Right atrium auricular region (tissue), 2 donors: ENCODE data around the gene TRNAU1AP. TPM values are rescaled to one million over a fixed set of nuclear protein-coding genes. Genes with fewer than 3 reads are reported as not detected.
"Not testable (repeated sequence)": the region's sequence is repeated elsewhere in the genome, so short reads cannot be mapped to it uniquely, and the experiment has no call there.

Experiments
- DNase-seq: peaks from one replicate; pipeline ENCODE4 v3.0.0-alpha.2; 2019; ENCODE audit warnings: low spot score
- H3K27ac ChIP-seq, 2 donors: fragments of 200-600 bp; sonication (generic); 1 replicate in 1 of 2; 2 replicates in 1 of 2; pipeline ENCODE4 v1.5.1; 2016 to 2019
- H3K27me3 ChIP-seq, 2 donors: fragments of 200-600 bp; sonication (generic); one replicate each; pipeline versions ENCODE4 v1.5.1 to v1.6.0; 2017 to 2019
- H3K36me3 ChIP-seq: fragments of 200-600 bp; sonication (generic); one replicate; pipeline ENCODE4 v1.5.1; 2016
- H3K4me1 ChIP-seq, 2 donors: fragments of 200-600 bp; sonication (generic); one replicate each; pipeline versions ENCODE4 v1.5.1 to v1.6.0; 2017 to 2019
- H3K4me3 ChIP-seq, 2 donors: fragments of 200-600 bp; sonication (generic); 1 replicate in 1 of 2; 2 replicates in 1 of 2; pipeline ENCODE4 v1.5.1; 2017 to 2019; ENCODE audit warnings: mild to moderate bottlenecking in 1 of 2, moderate library complexity in 1 of 2
- H3K9me3 ChIP-seq, 2 donors: fragments of 200-600 bp; sonication (generic); one replicate each; pipeline ENCODE4 v1.5.1; 2019
- total RNA-seq, 2 donors: library from RNA; depleted of rRNA; stranded (reverse); fragments of >200 nt; gene quantifications; one replicate each; pipeline ENCODE4 v1.1.0, GENCODE V29; 2016
- TF ChIP-seq, protein P1 (sequence below), 2 donors: fragments of 200-600 bp; sonication (generic); IDR thresholded peaks; one replicate each; pipeline ENCODE4 v1.5.1; 2019; ENCODE audit warnings: antibody characterized with exemption in 2 of 2

The TRNAU1AP gene
- total RNA-seq, 2 donors from 2014 or later: 7.4 to 12.6 TPM

DNA sequence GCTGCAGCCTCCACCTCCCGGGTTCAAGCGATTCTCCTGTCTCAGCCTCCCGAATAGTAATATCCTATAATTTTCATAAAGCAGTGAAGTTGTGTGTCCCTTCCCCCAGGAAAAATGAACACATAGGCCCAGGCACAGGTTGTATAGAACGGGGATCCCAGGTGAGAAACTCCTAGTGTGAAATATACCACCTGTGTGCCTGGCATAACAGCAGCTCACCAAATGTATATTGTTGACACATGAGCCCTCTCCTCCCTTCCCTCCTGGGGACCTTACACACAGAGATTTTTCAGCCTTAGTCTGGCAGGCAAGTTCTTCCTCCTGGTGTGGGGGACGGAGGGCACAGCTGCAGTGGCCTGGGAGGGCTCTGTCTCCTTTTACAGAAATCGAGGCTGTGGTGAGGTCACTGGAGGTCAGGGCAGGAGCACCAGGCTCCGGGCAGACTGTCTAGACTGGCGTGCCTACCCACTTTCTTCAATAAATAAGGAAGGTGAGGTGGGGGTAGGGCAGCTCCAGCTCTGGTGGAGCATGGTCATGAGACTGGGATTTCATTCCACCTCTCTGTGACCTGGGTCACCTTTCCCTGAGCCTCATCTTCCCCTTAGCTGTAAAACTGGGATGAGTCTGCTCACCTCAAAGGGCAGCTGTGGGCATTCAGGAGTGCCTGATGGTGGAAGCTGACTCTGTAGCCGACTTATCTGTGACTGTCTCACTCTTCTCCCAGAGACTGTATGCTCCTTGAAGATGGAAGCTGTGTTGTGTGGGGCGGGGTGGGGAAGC is 32.7 kb upstream of the TRNAU1AP start:
- peaks cover 0 to 17% of the 10 kb centered on the region in 2 donors for H3K4me1 ChIP-seq
- H3K4me3 ChIP-seq: no peak overlapping the region
- no peaks in the 10 kb centered on the region for H3K9me3 ChIP-seq
- no peak for DNase-seq
- no peak overlapping the region for H3K27ac ChIP-seq
- H3K27me3 ChIP-seq: no peaks in the 10 kb centered on the region
- TF ChIP-seq, protein P1, sequence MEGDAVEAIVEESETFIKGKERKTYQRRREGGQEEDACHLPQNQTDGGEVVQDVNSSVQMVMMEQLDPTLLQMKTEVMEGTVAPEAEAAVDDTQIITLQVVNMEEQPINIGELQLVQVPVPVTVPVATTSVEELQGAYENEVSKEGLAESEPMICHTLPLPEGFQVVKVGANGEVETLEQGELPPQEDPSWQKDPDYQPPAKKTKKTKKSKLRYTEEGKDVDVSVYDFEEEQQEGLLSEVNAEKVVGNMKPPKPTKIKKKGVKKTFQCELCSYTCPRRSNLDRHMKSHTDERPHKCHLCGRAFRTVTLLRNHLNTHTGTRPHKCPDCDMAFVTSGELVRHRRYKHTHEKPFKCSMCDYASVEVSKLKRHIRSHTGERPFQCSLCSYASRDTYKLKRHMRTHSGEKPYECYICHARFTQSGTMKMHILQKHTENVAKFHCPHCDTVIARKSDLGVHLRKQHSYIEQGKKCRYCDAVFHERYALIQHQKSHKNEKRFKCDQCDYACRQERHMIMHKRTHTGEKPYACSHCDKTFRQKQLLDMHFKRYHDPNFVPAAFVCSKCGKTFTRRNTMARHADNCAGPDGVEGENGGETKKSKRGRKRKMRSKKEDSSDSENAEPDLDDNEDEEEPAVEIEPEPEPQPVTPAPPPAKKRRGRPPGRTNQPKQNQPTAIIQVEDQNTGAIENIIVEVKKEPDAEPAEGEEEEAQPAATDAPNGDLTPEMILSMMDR (IDR thresholded peaks at IDR 0.05): no peak
- peaks cover under 1% of the 10 kb centered on the region for H3K36me3 ChIP-seq

DNA sequence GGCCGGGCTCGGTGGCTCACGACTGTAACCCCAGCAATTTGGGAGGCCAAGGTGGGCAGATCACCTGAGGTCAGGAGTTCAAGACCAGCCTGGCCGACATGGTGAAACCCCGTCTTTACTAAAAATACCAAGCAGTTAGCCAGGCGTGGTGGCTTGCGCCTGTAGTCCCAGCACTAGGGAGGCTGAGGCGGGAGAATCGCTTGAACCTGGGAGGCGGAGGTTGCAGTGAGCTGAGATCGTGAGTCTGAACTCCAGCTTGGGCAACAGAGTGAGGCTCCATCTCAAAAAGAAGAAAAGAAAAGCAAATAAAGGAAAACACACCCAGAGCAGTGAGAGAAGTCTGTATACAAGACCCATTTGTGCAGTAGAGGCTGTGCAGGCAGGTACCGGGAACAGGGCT is 32.1 kb upstream of the TRNAU1AP start:
- H3K27me3 ChIP-seq, DNase-seq, H3K4me3 ChIP-seq, H3K36me3 ChIP-seq, H3K27ac ChIP-seq, H3K9me3 ChIP-seq: not testable (repeated sequence)
- H3K4me1 ChIP-seq: peaks cover 0 to 17% of the 10 kb centered on the region in 2 donors

DNA sequence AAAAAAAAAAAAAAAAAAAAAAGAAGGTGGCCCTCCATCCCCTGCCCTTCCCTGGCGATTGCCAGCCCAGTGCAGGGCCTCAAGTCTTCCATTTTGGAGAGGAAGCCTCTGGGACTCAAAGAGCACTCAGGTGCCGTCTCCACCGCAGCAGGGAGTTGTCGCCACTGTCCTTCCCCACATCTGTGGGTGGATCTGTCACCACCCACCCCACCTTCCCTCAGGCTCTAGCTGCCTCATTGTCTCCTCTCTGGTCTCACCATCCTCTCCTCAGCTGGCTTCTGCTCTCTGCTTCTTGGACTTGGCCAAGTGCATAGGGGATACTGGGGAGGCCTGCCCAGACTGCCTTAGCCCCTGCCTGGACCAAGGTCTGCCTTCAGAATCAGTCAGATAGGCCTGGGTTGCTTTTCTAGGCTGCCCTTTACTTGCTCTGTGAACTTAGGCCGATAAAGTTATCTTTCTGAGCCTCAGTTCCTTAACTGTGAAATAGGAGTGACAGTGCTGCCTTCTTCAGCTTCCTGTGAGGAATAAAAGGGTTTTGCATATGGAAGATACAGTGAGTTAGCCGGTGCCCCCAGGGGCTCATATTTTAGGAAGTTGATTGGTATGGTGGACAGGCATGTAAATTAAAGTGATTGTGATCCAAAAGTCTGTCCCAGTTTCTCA is 31.3 kb upstream of the TRNAU1AP start:
- Histone ChIP-seq H3K27me3 (no peaks in the 10 kb centered on the region), H3K9me3 (no peaks in the 10 kb centered on the region), H3K36me3 (no peaks in the 10 kb centered on the region), H3K27ac (no peak overlapping the region), H3K4me1 (peaks cover 0 to 17% of the 10 kb centered on the region in 2 donors), H3K4me3 (no peak overlapping the region)
- TF ChIP-seq, protein P1 (IDR thresholded peaks at IDR 0.05): no peak
- no peak for DNase-seq

DNA sequence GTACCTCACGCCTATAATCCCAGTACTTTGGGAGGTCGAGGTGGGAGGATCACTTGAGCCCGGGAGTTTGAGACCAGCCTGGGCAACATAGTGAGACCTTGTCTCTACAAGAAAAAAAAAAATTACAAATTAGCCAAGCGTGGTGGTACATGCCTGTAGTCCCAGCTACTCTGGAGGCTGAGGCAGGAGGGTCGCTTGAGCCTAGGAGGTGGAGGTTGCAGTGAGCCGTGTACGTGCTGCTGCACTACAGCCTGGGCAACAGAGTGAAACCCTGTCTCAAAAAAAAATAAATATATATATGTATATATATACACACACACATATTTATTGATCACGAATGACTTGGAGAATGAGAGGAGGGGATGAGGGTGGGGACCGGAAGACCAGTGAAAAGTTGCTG is 30.3 kb upstream of the TRNAU1AP start:
- DNase-seq, H3K27me3 ChIP-seq, H3K4me3 ChIP-seq, H3K27ac ChIP-seq, H3K9me3 ChIP-seq, H3K36me3 ChIP-seq: not testable (repeated sequence)
- peaks cover 0 to 15% of the 10 kb centered on the region in 2 donors for H3K4me1 ChIP-seq

DNA sequence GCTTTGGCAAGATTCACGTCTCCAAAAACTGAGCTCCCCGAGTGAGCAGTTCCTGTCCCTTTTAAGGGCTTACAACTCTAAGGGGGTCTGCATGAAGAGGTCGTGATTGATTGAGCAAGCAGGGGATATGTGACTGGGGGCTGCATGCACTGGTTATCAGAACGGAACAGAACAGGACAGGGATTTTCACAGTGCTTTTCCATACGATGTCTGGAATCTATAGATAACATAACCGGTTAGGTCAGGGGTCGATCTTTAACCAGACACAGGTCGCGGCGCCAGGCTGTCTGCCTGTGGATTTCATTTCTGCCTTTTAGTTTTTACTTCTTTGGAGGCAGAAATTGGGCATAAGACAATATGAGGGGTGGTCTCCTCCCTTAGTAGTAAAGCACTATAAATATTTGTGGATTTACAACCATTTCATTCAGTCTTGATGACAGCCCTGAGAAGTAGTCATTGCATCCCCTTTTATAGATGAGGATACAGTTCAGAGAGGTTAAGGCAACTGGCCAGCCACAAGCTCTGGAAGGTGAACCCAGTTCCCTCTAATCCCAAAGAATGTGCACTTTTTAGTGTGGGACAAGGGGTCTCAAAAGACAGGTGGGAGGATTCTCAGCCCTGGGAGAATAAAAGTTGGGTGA is 27.8 kb upstream of the TRNAU1AP start:
- not testable (repeated sequence) for H3K4me1 ChIP-seq, H3K27ac ChIP-seq, DNase-seq, H3K9me3 ChIP-seq, H3K4me3 ChIP-seq, H3K36me3 ChIP-seq, H3K27me3 ChIP-seq

DNA sequence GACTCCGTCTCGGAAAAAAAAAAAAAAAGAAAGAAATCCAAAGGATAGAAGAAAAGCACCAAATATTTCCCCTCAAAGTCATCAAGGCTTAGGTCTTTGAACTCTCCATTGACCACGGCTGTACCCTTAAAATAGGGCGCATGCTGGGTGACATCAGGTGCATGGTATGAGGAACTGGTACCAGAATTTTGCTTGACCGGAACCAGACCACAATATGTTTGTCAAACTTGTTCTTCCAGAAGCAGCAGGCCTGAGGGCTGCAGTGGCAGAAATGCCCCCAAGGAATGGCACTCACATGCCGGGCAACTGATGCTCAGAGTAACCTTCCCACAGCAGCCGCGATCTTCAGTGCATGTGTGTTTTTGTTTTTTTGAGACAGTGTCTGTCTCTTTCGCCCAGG is 26.0 kb upstream of the TRNAU1AP start:
- H3K36me3 ChIP-seq: no peaks in the 10 kb centered on the region
- no peaks in the 10 kb centered on the region for H3K4me1 ChIP-seq
- no peak for DNase-seq
- H3K4me3 ChIP-seq: no peak overlapping the region
- no peaks in the 10 kb centered on the region for H3K27me3 ChIP-seq
- no peak overlapping the region for H3K27ac ChIP-seq
- no peaks in the 10 kb centered on the region for H3K9me3 ChIP-seq
- TF ChIP-seq, protein P1 (IDR thresholded peaks at IDR 0.05): no peak

DNA sequence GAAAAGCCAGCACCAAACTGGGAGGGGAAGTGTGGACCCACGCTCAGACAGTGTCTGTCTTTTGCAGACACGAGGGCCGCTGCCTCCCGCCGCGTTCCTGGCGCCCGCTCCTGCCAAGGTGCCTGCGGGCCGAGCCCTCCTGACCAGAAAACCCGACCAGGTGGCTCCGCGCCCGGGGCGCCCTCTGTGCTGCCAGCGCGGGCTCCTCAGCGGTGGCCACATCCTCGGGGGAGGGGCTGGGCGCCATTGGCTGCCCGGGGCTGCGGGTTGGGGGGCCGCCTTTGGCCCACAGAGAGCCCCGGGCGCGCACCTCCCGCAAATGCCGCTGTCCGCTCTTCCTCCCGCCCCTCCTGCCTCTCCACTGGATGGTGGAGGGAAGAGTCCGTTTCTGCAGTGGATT is 22.4 kb upstream of the TRNAU1AP start:
- Histone ChIP-seq H3K27ac (no peak overlapping the region), H3K4me1 (no peaks in the 10 kb centered on the region), H3K36me3 (peaks cover 4% of the 10 kb centered on the region), H3K27me3 (no peaks in the 10 kb centered on the region), H3K4me3 (no peak overlapping the region), H3K9me3 (no peaks in the 10 kb centered on the region)
- TF ChIP-seq, protein P1 (IDR thresholded peaks at IDR 0.05): no peak
- no peak for DNase-seq
